Measurements from ENCODE around the gene HIVEP2. TPM values are rescaled to one million over a fixed set of nuclear protein-coding genes. Genes with fewer than 3 reads are reported as not detected.

HIVEP2 gene
- total RNA-seq, 3 donors from 2014 or later (not counting 1 experiment from before 2014, with no cell fraction given) = 14.6 to 21.6 (median 18.7) TPM

DNA sequence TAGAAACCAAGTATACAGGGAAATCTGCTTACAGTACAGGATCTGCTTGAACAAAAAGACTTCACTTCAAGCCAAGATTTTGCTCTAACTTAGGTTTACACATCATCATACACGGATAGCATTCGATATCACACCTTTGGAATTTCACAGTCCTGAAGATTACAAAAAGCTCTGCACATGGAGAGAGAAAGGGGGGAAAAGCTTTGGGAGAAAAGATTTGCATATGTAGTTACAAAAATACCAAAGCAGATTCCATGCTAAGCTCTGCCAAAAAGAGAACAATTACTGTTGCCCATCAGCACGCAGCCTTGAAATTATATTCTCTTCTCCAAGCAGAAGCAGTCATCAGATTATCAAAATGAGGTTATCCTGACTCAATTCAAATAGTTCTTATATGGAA is 62.0 kb downstream of the HIVEP2 start:
- Histone ChIP-seq H3K36me3 (ENCODE audit: control insufficient read depth, insufficient read depth, low read length) (no peaks in the 10 kb centered on the region), H3K27me3 (ENCODE audit: control insufficient read depth, insufficient read depth, low read length) (no peaks in the 10 kb centered on the region), H3K27ac (ENCODE audit: low read length) (no peak overlapping the region), H3K4me1 (ENCODE audit: control insufficient read depth, insufficient read depth, low read length) (peaks cover 13% of the 10 kb centered on the region), H3K9me3 (ENCODE audit: control insufficient read depth, insufficient read depth, low read length) (no peaks in the 10 kb centered on the region), H3K4me3 (ENCODE audit: low read length) (no peak overlapping the region)
- DNase-seq (no peak), ATAC-seq (no peak)
- H3K4me1 Mint-ChIP-seq = peaks cover 43 to 59% of the 10 kb centered on the region in 2 donors
- no peaks in the 10 kb centered on the region for H3K36me3 Mint-ChIP-seq
- no peaks in the 10 kb centered on the region for H3K27me3 Mint-ChIP-seq (ENCODE audit: low read depth in 2 of 2)
- TF ChIP-seq CTCF (IDR thresholded peaks at IDR 0.05) = no peak
- intact Hi-C loops (cut with micrococcal nuclease) = no loop called here
- no peaks in the 10 kb centered on the region for H3K9me3 Mint-ChIP-seq
- 95% methylated on average over 2 of the region's 3 CpGs for WGBS (ENCODE audit: insufficient coverage)
- no peak overlapping the region for H3K4me3 Mint-ChIP-seq
- no peak overlapping the region for H3K27ac Mint-ChIP-seq

- H3K27me3 Mint-ChIP-seq (ENCODE audit: low read depth in 2 of 2) = no peaks in the 10 kb centered on the region
- H3K9me3 Mint-ChIP-seq = no peaks in the 10 kb centered on the region
- peaks cover 13% of the 10 kb centered on the region for H3K4me1 ChIP-seq (ENCODE audit: control insufficient read depth, insufficient read depth, low read length)
- no peaks in the 10 kb centered on the region for H3K36me3 ChIP-seq (ENCODE audit: control insufficient read depth, insufficient read depth, low read length)
- H3K36me3 Mint-ChIP-seq = no peaks in the 10 kb centered on the region
- ATAC-seq (no peak), DNase-seq (no peak)
- peak overlapping the region in 1 of 2 donors; percentile 57 for H3K27ac Mint-ChIP-seq
- intact Hi-C loops (cut with micrococcal nuclease) = no loop called here
- peaks cover 43 to 59% of the 10 kb centered on the region in 2 donors for H3K4me1 Mint-ChIP-seq
- no peak overlapping the region for H3K4me3 Mint-ChIP-seq
- H3K4me3 ChIP-seq (ENCODE audit: low read length) = no peak overlapping the region
- H3K9me3 ChIP-seq (ENCODE audit: control insufficient read depth, insufficient read depth, low read length) = no peaks in the 10 kb centered on the region
- TF ChIP-seq CTCF (IDR thresholded peaks at IDR 0.05) = no peak
- no peak overlapping the region for H3K27ac ChIP-seq (ENCODE audit: low read length)
- no peaks in the 10 kb centered on the region for H3K27me3 ChIP-seq (ENCODE audit: control insufficient read depth, insufficient read depth, low read length)
- WGBS (ENCODE audit: insufficient coverage) = 91% methylated on average over 3 of the region's 3 CpGs
Measured at GRCh38 chr6:142881761-142882160, 63.2 kb downstream of the HIVEP2 start.

GRCh38 chr6:142881290-142881689 is 63.7 kb downstream of the HIVEP2 start:
- H3K4me3 ChIP-seq (ENCODE audit: low read length) = no peak overlapping the region
- WGBS (ENCODE audit: insufficient coverage) = 83% methylated on average over 1 of the region's 1 CpG
- H3K4me3 Mint-ChIP-seq = no peak overlapping the region
- H3K4me1 ChIP-seq (ENCODE audit: control insufficient read depth, insufficient read depth, low read length) = peaks cover 13% of the 10 kb centered on the region
- no peak overlapping the region for H3K27ac Mint-ChIP-seq
- no peak overlapping the region for H3K27ac ChIP-seq (ENCODE audit: low read length)
- TF ChIP-seq CTCF (IDR thresholded peaks at IDR 0.05) = no peak
- no peaks in the 10 kb centered on the region for H3K9me3 Mint-ChIP-seq
- no peaks in the 10 kb centered on the region for H3K9me3 ChIP-seq (ENCODE audit: control insufficient read depth, insufficient read depth, low read length)
- no peaks in the 10 kb centered on the region for H3K36me3 ChIP-seq (ENCODE audit: control insufficient read depth, insufficient read depth, low read length)
- ATAC-seq (no peak), DNase-seq (no peak)
- intact Hi-C loops (cut with micrococcal nuclease) = no loop called here
- no peaks in the 10 kb centered on the region for H3K27me3 ChIP-seq (ENCODE audit: control insufficient read depth, insufficient read depth, low read length)
- H3K27me3 Mint-ChIP-seq (ENCODE audit: low read depth in 2 of 2) = no peaks in the 10 kb centered on the region
- peaks cover 40 to 55% of the 10 kb centered on the region in 2 donors for H3K4me1 Mint-ChIP-seq
- H3K36me3 Mint-ChIP-seq = no peaks in the 10 kb centered on the region

GRCh38 chr6:142880201-142880600 is 64.8 kb downstream of the HIVEP2 start:
- Histone ChIP-seq H3K4me1 (ENCODE audit: control insufficient read depth, insufficient read depth, low read length) (peaks cover 11% of the 10 kb centered on the region), H3K9me3 (ENCODE audit: control insufficient read depth, insufficient read depth, low read length) (no peaks in the 10 kb centered on the region), H3K36me3 (ENCODE audit: control insufficient read depth, insufficient read depth, low read length) (no peaks in the 10 kb centered on the region), H3K27ac (ENCODE audit: low read length) (no peak overlapping the region), H3K4me3 (ENCODE audit: low read length) (no peak overlapping the region), H3K27me3 (ENCODE audit: control insufficient read depth, insufficient read depth, low read length) (no peaks in the 10 kb centered on the region)
- H3K27me3 Mint-ChIP-seq (ENCODE audit: low read depth in 2 of 2) = no peaks in the 10 kb centered on the region
- ATAC-seq (no peak), DNase-seq (no peak)
- H3K9me3 Mint-ChIP-seq = no peaks in the 10 kb centered on the region
- TF ChIP-seq CTCF (IDR thresholded peaks at IDR 0.05) = no peak
- 95% methylated on average over 2 of the region's 2 CpGs for WGBS (ENCODE audit: insufficient coverage)
- no peak overlapping the region for H3K27ac Mint-ChIP-seq
- H3K4me1 Mint-ChIP-seq = peaks cover 37 to 50% of the 10 kb centered on the region in 2 donors
- H3K36me3 Mint-ChIP-seq = no peaks in the 10 kb centered on the region
- intact Hi-C loops (cut with micrococcal nuclease) = no loop called here
- no peak overlapping the region for H3K4me3 Mint-ChIP-seq

All from natural killer cell (primary cell).